ENCODE measurements around the gene RASA2. TPM values are rescaled to one million over a fixed set of nuclear protein-coding genes. Genes with fewer than 3 reads are reported as not detected.

RASA2 gene
- total RNA-seq, 2 donors from 2014 or later: 7.8 to 13.5 TPM

GRCh38 chr3:141544697-141545096 is 57.9 kb downstream of the RASA2 start:
- H3K4me3 ChIP-seq: no peak overlapping the region
- intact Hi-C loops (cut with DNase I): no loop called here
- H3K27ac ChIP-seq: no peak overlapping the region
- H3K4me1 ChIP-seq (replicated peaks): no peaks in the 10 kb centered on the region
- H3K9me3 ChIP-seq: no peaks in the 10 kb centered on the region
- no peak for DNase-seq (ENCODE audit: low spot score)
- H3K27me3 ChIP-seq (replicated peaks; ENCODE audit: insufficient read depth): no peaks in the 10 kb centered on the region
- WGBS: 89% methylated on average over 6 of the region's 6 CpGs
- no peaks in the 10 kb centered on the region for H3K36me3 ChIP-seq
- no peak for TF ChIP-seq POLR2AphosphoS5 (IDR thresholded peaks at IDR 0.05)
- TF ChIP-seq POLR2A (IDR thresholded peaks at IDR 0.05): no peak
- no peak for TF ChIP-seq CTCF (IDR thresholded peaks at IDR 0.05)

- WGBS: 96% methylated on average over 3 of the region's 3 CpGs
Observed at GRCh38 chr3:141546081-141546480, 59.3 kb downstream of the RASA2 start.

GRCh38 chr3:141546586-141546985 is 59.8 kb downstream of the RASA2 start:
- Histone ChIP-seq H3K4me3 (no peak overlapping the region), H3K9me3 (no peaks in the 10 kb centered on the region), H3K4me1 (replicated peaks) (no peaks in the 10 kb centered on the region), H3K27me3 (replicated peaks; ENCODE audit: insufficient read depth) (no peaks in the 10 kb centered on the region), H3K27ac (no peak overlapping the region), H3K36me3 (no peaks in the 10 kb centered on the region)
- 95% methylated on average over 3 of the region's 3 CpGs for WGBS
- no peak for DNase-seq (ENCODE audit: low spot score)
- intact Hi-C loops (cut with DNase I): no loop called here
- no peak for TF ChIP-seq POLR2AphosphoS5 (IDR thresholded peaks at IDR 0.05)
- TF ChIP-seq CTCF (IDR thresholded peaks at IDR 0.05): no peak

More at GRCh38 chr3:141546081-141546480, 59.3 kb downstream of the RASA2 start:
- H3K36me3 ChIP-seq: no peaks in the 10 kb centered on the region
- DNase-seq (ENCODE audit: low spot score): no peak
- no peaks in the 10 kb centered on the region for H3K9me3 ChIP-seq
- no peak overlapping the region for H3K4me3 ChIP-seq
- no peak for TF ChIP-seq POLR2AphosphoS5 (IDR thresholded peaks at IDR 0.05)
- TF ChIP-seq CTCF (IDR thresholded peaks at IDR 0.05): no peak
- TF ChIP-seq POLR2A (IDR thresholded peaks at IDR 0.05): no peak
- H3K27ac ChIP-seq: no peak overlapping the region
- no peaks in the 10 kb centered on the region for H3K4me1 ChIP-seq (replicated peaks)
- no peaks in the 10 kb centered on the region for H3K27me3 ChIP-seq (replicated peaks; ENCODE audit: insufficient read depth)
- intact Hi-C loops (cut with DNase I): no loop called here

GRCh38 chr3:141547791-141548190 is 61.0 kb downstream of the RASA2 start:
- intact Hi-C loops (cut with DNase I): no loop called here

More at GRCh38 chr3:141547791-141548190, 61.0 kb downstream of the RASA2 start:
- H3K36me3 ChIP-seq: no peaks in the 10 kb centered on the region
- WGBS: 98% methylated on average over 2 of the region's 2 CpGs
- no peaks in the 10 kb centered on the region for H3K9me3 ChIP-seq
- H3K4me3 ChIP-seq: no peak overlapping the region
- H3K27me3 ChIP-seq (replicated peaks; ENCODE audit: insufficient read depth): no peaks in the 10 kb centered on the region
- H3K4me1 ChIP-seq (replicated peaks): no peaks in the 10 kb centered on the region
- TF ChIP-seq CTCF (IDR thresholded peaks at IDR 0.05): no peak
- no peak for TF ChIP-seq POLR2A (IDR thresholded peaks at IDR 0.05)
- TF ChIP-seq POLR2AphosphoS5 (IDR thresholded peaks at IDR 0.05): no peak
- DNase-seq (ENCODE audit: low spot score): no peak
- no peak overlapping the region for H3K27ac ChIP-seq

Measured in prostate gland (tissue), 2 donors.